HG02943 (cell line): Measurements from ENCODE around the gene LIN7A.
"Not testable (repeated sequence)": the region's sequence is repeated elsewhere in the genome, so short reads cannot be mapped to it uniquely, and the experiment has no call there.

Experiments used
- ATAC-seq: cut with Tn5 transposase; IDR thresholded peaks from one replicate; pipeline ENCODE4 v1.9.1; 2021; ENCODE audit warnings: mild to moderate bottlenecking, low read depth, moderate library complexity; ENCODE audit not compliant: unreplicated experiment

LIN7A gene

GRCh38 chr12:80925237-80925636, 12.5 kb downstream of the LIN7A start:
- ATAC-seq: no peak

DNA sequence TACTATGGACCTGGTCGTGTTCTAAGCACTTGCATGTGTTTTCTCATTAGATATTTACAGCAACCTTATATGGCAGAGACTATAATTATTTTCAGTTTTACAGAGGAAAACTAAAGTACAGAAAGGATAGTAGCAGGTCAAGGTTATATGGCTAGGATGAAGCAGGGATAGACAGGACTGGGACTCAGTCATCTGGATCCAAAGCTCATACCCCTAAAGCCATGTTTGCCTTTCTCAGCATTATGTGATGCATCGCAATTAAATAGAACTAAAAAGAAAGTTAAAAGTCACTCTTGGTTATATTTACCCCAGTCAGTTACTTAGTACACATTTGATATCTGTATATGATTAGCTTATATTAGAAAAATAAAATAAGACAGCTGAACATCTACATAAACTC, 13.3 kb downstream of the LIN7A start:
- ATAC-seq: no peak

- ATAC-seq: no peak
These were observed 17.7 kb downstream of the LIN7A start for GRCh38 chr12:80920006-80920405.

GRCh38 chr12:80917651-80918050, 20.1 kb downstream of the LIN7A start:
- no peak for ATAC-seq

GRCh38 chr12:80912901-80913770, 24.6 kb downstream of the LIN7A start:
- ATAC-seq: no peak

GRCh38 chr12:80909370-80909769, 28.4 kb downstream of the LIN7A start:
- ATAC-seq: no peak

DNA sequence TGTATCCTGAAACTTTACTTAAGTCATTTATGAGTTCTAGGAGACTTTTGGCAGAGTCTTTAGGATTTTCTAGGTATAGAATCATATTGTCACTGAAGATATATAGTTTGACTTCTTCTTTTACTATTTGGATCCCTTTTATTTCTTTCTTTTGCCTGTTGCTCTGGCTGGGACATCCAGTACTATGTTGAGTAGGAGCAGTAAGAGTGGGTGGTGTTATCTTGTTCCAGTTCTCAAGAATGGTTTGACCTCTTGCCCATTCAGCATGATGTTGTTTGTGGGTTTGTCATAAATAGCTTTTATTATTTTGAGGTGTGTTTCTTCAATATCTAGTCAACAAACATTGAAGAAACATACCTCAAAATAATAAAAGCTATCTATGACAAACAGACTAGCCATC, 35.0 kb downstream of the LIN7A start:
- ATAC-seq: no peak

DNA sequence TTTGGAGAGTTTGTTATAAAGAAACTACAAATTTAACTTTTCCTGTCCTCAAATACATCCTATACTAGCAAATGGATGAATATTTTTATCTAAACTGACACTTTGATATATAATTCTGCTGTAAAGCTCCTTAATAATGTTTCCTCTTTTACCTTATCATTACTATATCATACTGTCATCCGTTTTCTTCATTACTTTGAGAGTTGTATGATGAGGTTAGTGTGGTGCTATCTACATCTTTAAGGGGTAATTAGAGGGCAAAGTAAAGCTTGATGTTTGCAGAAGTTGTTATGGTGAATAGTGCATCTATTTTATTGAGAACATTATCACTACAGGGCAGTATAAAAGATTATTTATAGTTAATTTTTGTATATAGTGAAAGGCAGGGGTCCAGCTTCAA, 36.1 kb downstream of the LIN7A start:
- ATAC-seq: no peak

DNA sequence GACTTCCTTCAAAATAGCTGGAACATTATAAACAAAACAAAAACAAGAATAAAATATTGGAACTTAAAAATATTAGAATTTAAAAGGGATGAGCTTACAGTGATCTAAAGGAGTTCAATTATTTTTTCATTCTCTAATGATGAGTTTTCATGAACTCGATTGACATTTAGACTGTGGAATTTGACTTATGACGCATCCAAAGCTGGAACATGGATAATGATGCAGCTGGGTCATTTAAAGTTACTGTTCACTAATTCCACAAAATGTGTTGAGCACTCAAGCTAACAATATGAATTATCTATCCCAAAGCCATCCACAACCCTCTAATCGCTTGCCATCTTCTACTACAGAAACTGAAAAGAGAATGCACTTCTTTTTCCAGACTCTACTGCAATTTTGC, 42.5 kb downstream of the LIN7A start:
- no peak for ATAC-seq

DNA sequence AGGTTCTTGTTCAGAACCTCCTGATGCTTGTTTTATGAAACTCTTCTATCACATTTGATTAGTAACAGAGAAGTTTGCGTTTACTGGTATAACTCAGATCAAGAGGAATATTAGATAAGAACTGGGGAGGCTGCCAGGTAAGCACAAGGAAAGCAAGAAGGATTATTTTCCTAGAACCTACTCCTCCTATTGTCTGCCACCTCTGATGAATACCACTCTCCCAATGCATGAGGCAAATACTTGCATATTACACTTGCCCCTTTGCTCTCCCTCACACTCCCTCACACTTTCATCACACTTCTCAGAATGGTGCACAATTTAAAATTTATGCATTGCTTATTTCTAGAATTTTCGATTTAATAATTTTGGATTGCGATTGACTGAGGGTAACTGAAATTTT, 43.6 kb downstream of the LIN7A start:
- no peak for ATAC-seq

DNA sequence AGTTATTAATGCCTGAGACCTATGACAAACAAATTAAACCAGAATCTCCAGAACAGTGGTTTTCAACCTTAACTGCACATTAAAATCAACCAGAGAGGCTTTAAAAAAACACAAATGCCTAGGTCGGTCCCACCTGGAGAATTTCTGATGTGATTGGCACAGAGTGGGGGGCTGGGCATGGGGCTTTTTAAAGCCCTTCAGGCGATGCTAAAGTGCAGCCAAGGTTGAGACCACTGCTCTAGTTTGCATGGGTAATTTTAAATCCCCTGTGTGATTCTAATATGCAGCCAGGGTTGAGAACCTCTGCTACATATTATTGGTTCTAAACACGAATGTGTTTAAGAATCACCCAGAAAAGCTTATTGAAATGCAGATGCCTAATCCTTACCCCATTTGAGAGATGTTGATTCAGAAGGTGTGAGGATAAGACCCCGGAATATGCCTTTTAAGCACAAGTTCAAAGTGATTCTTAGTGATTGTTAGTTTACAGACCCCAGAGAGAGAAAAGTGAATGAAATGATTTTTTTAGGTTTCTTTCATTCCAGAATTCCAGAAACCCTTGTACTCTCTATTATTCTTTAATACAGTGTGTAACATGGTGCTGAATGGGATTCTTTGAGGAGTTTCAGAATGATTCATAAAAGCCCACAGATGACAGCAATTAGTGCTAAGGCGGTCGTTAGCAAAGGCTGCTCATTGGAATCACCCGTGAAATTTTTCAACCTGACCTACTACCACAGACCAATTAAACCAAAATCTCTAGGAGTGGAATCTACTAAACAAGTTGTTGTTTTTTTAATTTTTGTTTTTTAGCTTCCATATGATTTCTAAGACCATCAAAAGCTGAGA, 44.9 kb downstream of the LIN7A start:
- ATAC-seq: no peak

- no peak for ATAC-seq
These were observed 53.1 kb downstream of the LIN7A start for GRCh38 chr12:80884651-80885050.

- ATAC-seq: no peak
These were observed 56.6 kb downstream of the LIN7A start for GRCh38 chr12:80881106-80881505.

GRCh38 chr12:80878452-80878851, 59.3 kb downstream of the LIN7A start:
- ATAC-seq: not testable (repeated sequence)

DNA sequence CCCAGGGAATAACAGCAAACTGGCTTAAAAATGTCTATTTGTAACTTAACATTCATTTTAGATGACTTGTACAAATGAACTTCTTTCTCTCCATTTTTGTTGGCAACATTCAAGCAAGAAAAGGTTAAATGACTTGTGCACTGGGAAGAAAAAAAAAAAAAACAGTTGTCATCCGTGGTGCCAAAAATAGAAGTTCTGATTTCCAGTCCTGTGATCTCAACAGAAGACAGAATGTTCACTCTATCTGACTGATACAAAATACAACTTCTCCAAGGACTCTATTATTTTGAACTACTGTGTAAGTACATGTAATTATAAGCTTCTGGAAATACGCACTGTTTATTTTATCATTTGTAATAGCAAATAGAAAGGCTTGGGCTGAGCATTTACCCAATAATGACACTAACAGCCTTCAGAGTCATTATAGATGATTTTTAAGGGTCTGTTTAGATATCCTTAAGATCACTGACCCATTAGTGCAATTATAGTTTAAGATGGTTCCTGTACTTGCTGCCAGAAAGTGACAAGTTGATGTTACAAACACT, 59.9 kb downstream of the LIN7A start:
- ATAC-seq: no peak

GRCh38 chr12:80872053-80872452, 65.7 kb downstream of the LIN7A start:
- ATAC-seq: no peak

- ATAC-seq: no peak
These were observed 68.5 kb downstream of the LIN7A start for GRCh38 chr12:80869264-80869663.

DNA sequence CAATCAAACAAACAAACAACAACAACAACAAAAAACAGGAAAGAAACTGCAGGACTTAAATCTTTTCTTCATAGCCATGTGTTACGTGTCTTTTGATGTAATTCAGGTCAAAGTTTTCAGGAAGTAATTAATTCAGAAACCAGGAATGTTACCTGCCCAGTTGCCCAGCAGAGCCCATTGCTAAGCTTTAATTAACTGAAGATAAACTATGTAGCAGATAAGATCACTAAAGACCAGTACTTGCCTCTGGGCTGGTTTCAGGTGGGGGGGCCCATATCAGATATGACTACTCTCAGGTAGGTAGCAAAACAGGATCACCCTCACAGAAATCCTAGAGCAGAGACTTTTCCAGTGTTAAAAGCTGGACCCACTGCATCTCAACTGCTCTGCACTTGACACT, 69.2 kb downstream of the LIN7A start:
- no peak for ATAC-seq

GRCh38 chr12:80867941-80868340, 69.8 kb downstream of the LIN7A start:
- ATAC-seq: no peak

- no peak for ATAC-seq
These were observed 73.5 kb downstream of the LIN7A start for GRCh38 chr12:80864046-80864735.

DNA sequence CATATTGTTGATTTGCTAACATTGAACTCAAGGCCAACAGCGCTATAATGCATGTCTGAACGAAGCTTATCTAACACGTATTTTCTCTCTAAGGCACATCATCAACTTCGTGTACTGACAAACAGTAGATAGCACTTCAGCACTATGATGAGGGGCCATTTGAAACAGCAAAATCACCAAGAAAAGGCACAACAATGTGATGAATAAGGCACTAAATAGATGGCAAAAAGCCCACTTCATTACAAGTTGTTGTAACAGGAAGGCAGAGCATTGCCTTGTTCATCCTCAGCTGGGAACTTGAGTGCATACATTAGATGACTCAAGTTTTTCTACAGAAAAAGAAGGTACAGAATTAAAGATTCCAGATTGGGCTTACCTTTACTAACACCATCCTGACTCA, 75.2 kb downstream of the LIN7A start:
- ATAC-seq: no peak
